Colonic mucosa (tissue), 4 donors: ENCODE results near the gene TATDN2. TPM values are rescaled to one million over a fixed set of nuclear protein-coding genes. Genes with fewer than 3 reads are reported as not detected.
A peak's percentile ranks its signal among the peaks of the same experiment; 100 is the strongest.

Experiments
- DNase-seq: peaks from one replicate; pipeline ENCODE4 v3.0.0-alpha.2; 2020
- H3K27ac ChIP-seq: fragments of 200-600 bp; one replicate; pipeline ENCODE4 v1.8.0; 2021
- H3K27me3 ChIP-seq: fragments of 200-600 bp; one replicate; pipeline ENCODE4 v1.8.0; 2021
- H3K36me3 ChIP-seq: fragments of 200-600 bp; one replicate; pipeline ENCODE4 v1.8.0; 2021
- H3K4me1 ChIP-seq: fragments of 200-600 bp; one replicate; pipeline ENCODE4 v1.8.0; 2021; ENCODE audit warnings: mild to moderate bottlenecking
- H3K4me3 ChIP-seq: fragments of 200-600 bp; one replicate; pipeline ENCODE4 v1.8.0; 2021
- H3K9ac ChIP-seq, 2 donors: one replicate each; pipeline ENCODE4 v1.7.0; 2013; ENCODE audit warnings: control low read depth in 2 of 2, low read depth in 2 of 2, low read length in 2 of 2
- H3K9me3 ChIP-seq: fragments of 200-600 bp; one replicate; pipeline ENCODE4 v1.8.0; 2021
- CTCF ChIP-seq: fragments of 200-600 bp; IDR thresholded peaks from one replicate; pipeline ENCODE4 v1.8.0; 2022; ENCODE audit warnings: antibody characterized with exemption, mild to moderate bottlenecking
- intact Hi-C: fragments of 100-400 bp; cut with DNase I; formaldehyde crosslinking; loops from one replicate; pipeline ENCODE4 v1.14.1; 2022
- total RNA-seq, 2 donors: library from RNA; stranded (reverse); fragmentation: NEBNext Ultra II Directional in 1 of 2; extraction: Animal tissue kit (Norgen Biotek cat#: 25700) in 1 of 2; gene quantifications; one replicate each; pipeline ENCODE4 v1.2.1, GENCODE V29; 2021
- donor health status: healthy.
- donor health status: DM: no; HTN: no; CAD: no.
- donor health status: DM: no; HTN: no; CAD: no.

TATDN2 gene
- total RNA-seq, 2 donors from 2014 or later, result 28.9 to 35.3 TPM

DNA sequence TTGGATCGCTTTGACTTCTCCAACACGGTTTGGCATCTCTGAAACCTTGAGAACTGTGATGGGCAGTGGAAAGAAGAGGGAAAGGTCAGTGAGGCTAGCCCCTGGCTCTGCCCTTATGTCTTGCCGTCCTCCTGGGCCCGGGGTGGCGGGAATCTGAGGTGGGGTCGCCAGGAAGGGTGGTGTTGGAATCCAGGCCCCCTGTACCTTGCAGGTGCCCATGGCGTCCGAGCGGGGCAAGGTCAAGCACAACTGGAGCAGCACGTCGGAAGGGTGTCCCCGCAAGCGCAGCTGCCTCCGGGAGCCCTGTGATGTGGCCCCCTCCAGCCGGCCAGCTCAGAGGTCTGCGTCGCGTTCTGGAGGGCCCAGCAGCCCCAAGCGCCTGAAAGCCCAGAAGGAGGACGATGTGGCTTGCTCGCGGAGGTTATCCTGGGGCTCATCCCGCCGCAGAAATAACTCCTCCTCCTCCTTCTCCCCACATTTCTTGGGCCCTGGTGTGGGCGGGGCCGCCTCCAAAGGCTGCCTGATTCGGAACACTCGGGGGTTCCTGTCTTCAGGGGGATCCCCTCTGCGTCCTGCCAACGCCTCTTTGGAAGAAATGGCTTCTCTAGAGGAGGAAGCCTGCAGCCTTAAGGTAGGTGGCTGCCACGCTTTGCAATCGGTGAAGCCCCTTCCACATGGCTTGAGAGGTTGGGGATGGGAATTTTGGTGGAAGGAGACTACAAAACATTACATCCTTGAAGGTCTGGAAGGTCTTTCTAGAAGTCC is 907 bp downstream of the TATDN2 start:
- peak overlapping the region; percentile 91 for H3K27ac ChIP-seq
- peaks cover 5% of the 10 kb centered on the region for H3K4me1 ChIP-seq
- intact Hi-C loops, result no loop called here
- H3K9ac ChIP-seq, result peak overlapping the region; percentile 76 to 90
- H3K4me3 ChIP-seq, result peak overlapping the region; percentile 87
- DNase-seq, result peak; percentile 59
- no peaks in the 10 kb centered on the region for H3K27me3 ChIP-seq
- no peak for TF ChIP-seq CTCF
- H3K9me3 ChIP-seq, result no peaks in the 10 kb centered on the region
- no peaks in the 10 kb centered on the region for H3K36me3 ChIP-seq

- DNase-seq, result no peak
- H3K4me3 ChIP-seq, result peak overlapping the region; percentile 87
Measured at GRCh38 chr3:10249833-10250232, 1.6 kb downstream of the TATDN2 start.

GRCh38 chr3:10251006-10251405 is 2.7 kb downstream of the TATDN2 start:
- Histone ChIP-seq H3K4me3 (no peak overlapping the region), H3K27ac (no peak overlapping the region), H3K4me1 (peaks cover 5% of the 10 kb centered on the region), H3K9ac (peak overlapping the region in 1 of 2 donors; percentile 34), H3K36me3 (no peaks in the 10 kb centered on the region), H3K9me3 (no peaks in the 10 kb centered on the region), H3K27me3 (no peaks in the 10 kb centered on the region)
- TF ChIP-seq CTCF, result no peak
- intact Hi-C loops, result no loop called here
- DNase-seq, result no peak

More at GRCh38 chr3:10249833-10250232, 1.6 kb downstream of the TATDN2 start:
- H3K36me3 ChIP-seq, result no peaks in the 10 kb centered on the region
- no peaks in the 10 kb centered on the region for H3K27me3 ChIP-seq
- H3K4me1 ChIP-seq, result peaks cover 5% of the 10 kb centered on the region
- peak overlapping the region; percentile 91 for H3K27ac ChIP-seq
- TF ChIP-seq CTCF, result no peak
- H3K9me3 ChIP-seq, result no peaks in the 10 kb centered on the region
- intact Hi-C loops, result no loop called here
- peak overlapping the region; percentile 76 to 90 for H3K9ac ChIP-seq

GRCh38 chr3:10253731-10254130 is 5.5 kb downstream of the TATDN2 start:
- Histone ChIP-seq H3K4me1 (peaks cover 5% of the 10 kb centered on the region), H3K27me3 (no peaks in the 10 kb centered on the region), H3K36me3 (no peaks in the 10 kb centered on the region), H3K27ac (no peak overlapping the region), H3K4me3 (no peak overlapping the region), H3K9ac (no peak overlapping the region), H3K9me3 (no peaks in the 10 kb centered on the region)
- intact Hi-C loops, result no loop called here
- no peak for TF ChIP-seq CTCF
- no peak for DNase-seq

DNA sequence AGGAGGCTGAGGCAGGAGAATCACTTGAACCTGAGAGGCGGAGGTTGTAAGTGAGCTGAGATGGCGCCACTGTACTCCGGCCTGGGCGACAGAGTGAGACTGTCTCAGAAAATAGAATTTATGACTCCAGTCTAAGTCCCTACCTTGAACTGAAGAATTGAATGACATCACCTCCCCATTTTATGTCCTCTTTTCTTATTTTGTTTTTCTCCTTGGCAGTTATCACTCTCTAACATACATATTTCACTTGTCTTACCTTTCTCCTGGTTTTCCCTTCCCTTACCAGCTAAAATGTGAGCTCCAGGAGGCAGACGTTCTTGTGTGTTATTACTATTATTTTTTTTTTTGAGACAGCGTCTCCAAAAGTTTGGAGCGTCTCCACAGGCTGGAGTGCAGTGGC is 7.6 kb downstream of the TATDN2 start:
- intact Hi-C loops, result no loop called here
- Histone ChIP-seq H3K9ac (no peak overlapping the region), H3K4me1 (peaks cover 2% of the 10 kb centered on the region), H3K27ac (no peak overlapping the region), H3K9me3 (no peaks in the 10 kb centered on the region), H3K36me3 (no peaks in the 10 kb centered on the region), H3K4me3 (no peak overlapping the region), H3K27me3 (no peaks in the 10 kb centered on the region)
- no peak for DNase-seq
- no peak for TF ChIP-seq CTCF
